Upper lobe of left lung (tissue), 6 donors: ENCODE measurements around the gene SLC6A19. TPM values are rescaled to one million over a fixed set of nuclear protein-coding genes. Genes with fewer than 3 reads are reported as not detected.

Experiments used
- ATAC-seq, 2 donors: fragments of 200-7000 bp; cut with Tn5 transposase; one replicate each; pipeline ENCODE4 v1.9.1; 2022; ENCODE audit warnings: mild to moderate bottlenecking in 2 of 2, moderate library complexity in 2 of 2; ENCODE audit not compliant: low FRiP score in 2 of 2
- DNase-seq, 2 donors: peaks; one replicate each; pipeline ENCODE4 v3.0.0-alpha.2; 2019 to 2020
- H3K27ac ChIP-seq, 4 donors: fragments of 200-600 bp; sonication (generic); one replicate each; pipeline ENCODE4 v1.5.1; 2016 to 2019
- H3K27me3 ChIP-seq, 4 donors: fragments of 200-600 bp; sonication (generic); one replicate each; pipeline ENCODE4 v1.5.1; 2017 to 2019
- H3K36me3 ChIP-seq, 4 donors: fragments of 200-600 bp; sonication (generic); one replicate each; pipeline ENCODE4 v1.5.1; 2016 to 2019
- H3K4me1 ChIP-seq, 4 donors: fragments of 200-600 bp; sonication (generic); one replicate each; pipeline ENCODE4 v1.5.1; 2018 to 2019
- H3K4me3 ChIP-seq, 4 donors: fragments of 200-600 bp; sonication (generic); one replicate each; pipeline ENCODE4 v1.5.1; 2017 to 2019; ENCODE audit warnings: mild to moderate bottlenecking in 2 of 4, moderate library complexity in 1 of 4
- H3K9me3 ChIP-seq, 4 donors: fragments of 200-600 bp; sonication (generic); one replicate each; pipeline ENCODE4 v1.5.1; 2018 to 2019
- EP300 ChIP-seq, 4 donors: sonication (generic); formaldehyde crosslinking; IDR thresholded peaks; one replicate each; pipeline ENCODE4 v1.5.1; 2017; ENCODE audit warnings: antibody characterized with exemption in 4 of 4, control low read depth in 2 of 4
- POLR2A ChIP-seq, 4 donors: fragments of 450-650 bp; IDR thresholded peaks; one replicate each; pipeline ENCODE4 v1.5.1; 2016 to 2017; ENCODE audit warnings: antibody characterized with exemption in 4 of 4, mild to moderate bottlenecking in 2 of 4
- POLR2AphosphoS5 ChIP-seq, 2 donors: sonication (generic); formaldehyde crosslinking; IDR thresholded peaks; one replicate each; pipeline ENCODE4 v1.5.1; 2017; ENCODE audit warnings: antibody characterized with exemption in 2 of 2
- WGBS, 2 donors: methylation state at CpG; one replicate each; pipeline ENCODE4 v1.1.5; 2017 to 2018; 5-methylcytosine and 5-hydroxymethylcytosine counted together
- total RNA-seq, 6 donors: library from RNA; depleted of rRNA in 4 of 6; stranded (reverse); fragments of >200 nt in 4 of 6; gene quantifications; one replicate each; pipeline versions ENCODE4 v1.1.0 to v1.2.1, GENCODE V29; 2016 to 2021
- TF ChIP-seq, protein P1 (sequence below), 6 experiments: fragments of 450-650 bp in 4 of 6; fragments of 200-600 bp in 2 of 6; sonication (generic) in 2 of 6; IDR thresholded peaks; one replicate each; pipeline ENCODE4 v1.5.1; 2016 to 2019; ENCODE audit warnings: antibody characterized with exemption in 6 of 6
- donor health status: DM: no; HTN: no; CAD: no; lungs with moderate emphysema.
- donor health status: DM: no; HTN: yes; CAD: no; lungs with severe emphysema.

SLC6A19 gene
- total RNA-seq, 6 donors from 2014 or later: 0.03 to 0.06 TPM; not detected in 4

DNA sequence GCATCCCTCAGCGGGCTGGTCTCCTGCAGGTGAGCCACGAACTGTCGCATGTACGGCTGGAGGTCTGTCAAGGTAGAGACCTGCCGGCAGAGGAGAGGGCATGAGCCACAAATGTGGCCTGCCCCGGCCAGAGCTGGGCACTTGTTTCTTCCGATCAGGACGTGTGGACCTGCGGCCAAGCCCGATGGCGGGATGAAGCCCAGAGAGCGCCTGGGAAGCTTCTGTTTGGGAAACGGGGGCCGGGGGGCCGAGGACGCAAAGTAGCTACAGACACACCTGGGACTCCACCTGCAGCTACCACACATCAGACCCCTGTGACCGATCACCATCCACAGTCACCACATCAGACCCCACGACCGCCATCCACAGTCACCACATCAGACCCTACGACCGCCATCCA lies 70.8 kb downstream of the SLC6A19 start:
- Histone ChIP-seq H3K9me3 (no peaks in the 10 kb centered on the region), H3K36me3 (no peaks in the 10 kb centered on the region), H3K4me3 (no peak overlapping the region), H3K27me3 (no peaks in the 10 kb centered on the region), H3K27ac (no peak overlapping the region), H3K4me1 (no peaks in the 10 kb centered on the region)
- 94 to 97% methylated on average over 12 to 15 of the region's 21 CpGs for WGBS, 2 donors
- TF ChIP-seq, protein P1, sequence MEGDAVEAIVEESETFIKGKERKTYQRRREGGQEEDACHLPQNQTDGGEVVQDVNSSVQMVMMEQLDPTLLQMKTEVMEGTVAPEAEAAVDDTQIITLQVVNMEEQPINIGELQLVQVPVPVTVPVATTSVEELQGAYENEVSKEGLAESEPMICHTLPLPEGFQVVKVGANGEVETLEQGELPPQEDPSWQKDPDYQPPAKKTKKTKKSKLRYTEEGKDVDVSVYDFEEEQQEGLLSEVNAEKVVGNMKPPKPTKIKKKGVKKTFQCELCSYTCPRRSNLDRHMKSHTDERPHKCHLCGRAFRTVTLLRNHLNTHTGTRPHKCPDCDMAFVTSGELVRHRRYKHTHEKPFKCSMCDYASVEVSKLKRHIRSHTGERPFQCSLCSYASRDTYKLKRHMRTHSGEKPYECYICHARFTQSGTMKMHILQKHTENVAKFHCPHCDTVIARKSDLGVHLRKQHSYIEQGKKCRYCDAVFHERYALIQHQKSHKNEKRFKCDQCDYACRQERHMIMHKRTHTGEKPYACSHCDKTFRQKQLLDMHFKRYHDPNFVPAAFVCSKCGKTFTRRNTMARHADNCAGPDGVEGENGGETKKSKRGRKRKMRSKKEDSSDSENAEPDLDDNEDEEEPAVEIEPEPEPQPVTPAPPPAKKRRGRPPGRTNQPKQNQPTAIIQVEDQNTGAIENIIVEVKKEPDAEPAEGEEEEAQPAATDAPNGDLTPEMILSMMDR (IDR thresholded peaks at IDR 0.05): no peak
- TF ChIP-seq POLR2AphosphoS5 (IDR thresholded peaks at IDR 0.05) (no peak), POLR2A (IDR thresholded peaks at IDR 0.05) (no peak), EP300 (IDR thresholded peaks at IDR 0.05) (no peak)
- DNase-seq (peak in 1 of 2 donors; percentile 70), ATAC-seq (no peak)

DNA sequence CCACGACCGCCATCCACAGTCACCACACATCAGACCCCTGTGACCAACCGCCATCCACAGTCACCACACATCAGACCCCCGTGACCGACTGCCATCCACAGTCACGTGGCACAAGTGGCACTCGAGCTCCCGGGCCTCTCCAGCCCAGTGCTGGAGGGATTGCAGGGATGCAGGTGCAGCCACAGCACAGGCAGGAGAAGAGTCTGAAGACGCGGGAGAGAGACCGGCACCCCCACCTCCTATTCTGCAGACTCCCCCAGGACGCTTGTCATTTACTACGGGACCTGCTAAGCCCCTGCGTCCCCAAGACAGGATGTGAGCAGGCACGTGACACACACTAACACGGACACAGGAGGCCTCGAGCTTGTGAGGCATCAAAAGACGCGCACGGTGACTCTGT lies 72.3 kb downstream of the SLC6A19 start:
- ATAC-seq (no peak), DNase-seq (no peak)
- Histone ChIP-seq H3K27me3 (no peaks in the 10 kb centered on the region), H3K4me3 (no peak overlapping the region), H3K27ac (no peak overlapping the region), H3K4me1 (no peaks in the 10 kb centered on the region), H3K36me3 (no peaks in the 10 kb centered on the region), H3K9me3 (no peaks in the 10 kb centered on the region)
- TF ChIP-seq, protein P1 (IDR thresholded peaks at IDR 0.05): no peak
- no peak for TF ChIP-seq POLR2AphosphoS5 (IDR thresholded peaks at IDR 0.05)
- no peak for TF ChIP-seq EP300 (IDR thresholded peaks at IDR 0.05)
- WGBS, 2 donors: 94% methylated on average over 17 to 18 of the region's 20 CpGs

DNA sequence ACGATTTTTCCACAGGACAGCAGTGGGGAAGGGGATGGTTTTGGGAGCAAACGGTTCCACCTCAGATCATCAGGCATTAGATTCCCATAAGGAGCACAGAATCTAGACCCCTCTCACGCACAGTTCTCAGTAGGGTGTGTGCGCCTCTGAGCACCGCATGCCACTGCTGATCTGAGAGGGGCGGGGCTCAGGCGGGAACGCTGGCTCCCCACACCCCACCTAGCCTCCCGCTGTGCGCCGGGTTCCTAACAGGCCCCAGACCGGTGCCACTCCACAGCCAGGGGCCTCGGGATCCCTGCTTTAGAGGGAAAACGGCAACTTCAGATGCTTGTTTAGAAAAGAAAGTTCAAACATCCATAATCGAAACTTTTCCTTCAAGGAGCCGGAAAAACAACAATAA lies 73.1 kb downstream of the SLC6A19 start:
- TF ChIP-seq POLR2AphosphoS5 (IDR thresholded peaks at IDR 0.05) (no peak), POLR2A (IDR thresholded peaks at IDR 0.05) (no peak), EP300 (IDR thresholded peaks at IDR 0.05) (no peak)
- TF ChIP-seq, protein P1 (IDR thresholded peaks at IDR 0.05): no peak
- WGBS, 2 donors: 82 to 91% methylated on average over 16 of the region's 16 CpGs
- Histone ChIP-seq H3K36me3 (no peaks in the 10 kb centered on the region), H3K27me3 (no peaks in the 10 kb centered on the region), H3K4me3 (no peak overlapping the region), H3K9me3 (no peaks in the 10 kb centered on the region), H3K4me1 (no peaks in the 10 kb centered on the region), H3K27ac (no peak overlapping the region)
- DNase-seq: no peak
- no peak for ATAC-seq

Other genes starting within 250 kb of the SLC6A19 start
- 100 to 1,000 TPM in 1 of 6 donors, 10 to 100 TPM in 4, 1 to 10 TPM in 1; 8.9 to 126 (median 50.6) TPM for gene NKD2, start 192.8 kb upstream of the SLC6A19 start, total RNA-seq
- gene SLC12A7, start 89.5 kb upstream of the SLC6A19 start, total RNA-seq: 100 to 1,000 TPM in 1 of 6 donors, 10 to 100 TPM in 5; 31.3 to 138 (median 48.5) TPM
- gene SLC6A18, start 23.8 kb downstream of the SLC6A19 start, total RNA-seq: not detected
- under 1 TPM in 2 of 6 donors, not detected in 4; 0.06 to 0.07 TPM for gene TERT, start 93.5 kb downstream of the SLC6A19 start, total RNA-seq
- gene CLPTM1L, start 143.5 kb downstream of the SLC6A19 start, total RNA-seq: 100 to 1,000 TPM; 135 to 311 (median 204) TPM
- gene SLC6A3, start 243.8 kb downstream of the SLC6A19 start, total RNA-seq: 1 to 10 TPM in 1 of 6 donors, under 1 TPM in 3, not detected in 2; 0.15 to 1.2 (median 0.36) TPM